ENCODE data around the gene PRR23E.

The PRR23E gene

DNA sequence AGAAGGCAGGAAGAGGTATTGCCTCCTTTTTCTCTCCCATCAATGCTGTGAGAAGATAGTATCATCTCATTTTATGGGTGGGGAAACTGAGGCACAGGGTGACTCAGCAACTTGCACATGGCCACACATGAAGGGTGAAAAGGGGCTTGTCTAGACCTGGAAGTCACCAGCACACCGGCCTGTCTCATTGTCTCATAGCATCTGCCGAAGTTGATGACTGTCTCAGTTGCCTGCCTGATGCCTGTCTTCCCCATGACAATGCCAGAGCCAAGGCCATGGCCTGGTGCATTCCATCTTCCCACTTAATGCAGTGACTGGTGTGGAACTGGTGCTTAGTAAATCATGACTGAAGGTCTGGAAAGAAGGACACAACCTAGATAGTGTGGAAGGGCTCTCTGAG is 27.9 kb upstream of the PRR23E start:
- no peak for DNase-seq (ENCODE audit: low spot score)

DNA sequence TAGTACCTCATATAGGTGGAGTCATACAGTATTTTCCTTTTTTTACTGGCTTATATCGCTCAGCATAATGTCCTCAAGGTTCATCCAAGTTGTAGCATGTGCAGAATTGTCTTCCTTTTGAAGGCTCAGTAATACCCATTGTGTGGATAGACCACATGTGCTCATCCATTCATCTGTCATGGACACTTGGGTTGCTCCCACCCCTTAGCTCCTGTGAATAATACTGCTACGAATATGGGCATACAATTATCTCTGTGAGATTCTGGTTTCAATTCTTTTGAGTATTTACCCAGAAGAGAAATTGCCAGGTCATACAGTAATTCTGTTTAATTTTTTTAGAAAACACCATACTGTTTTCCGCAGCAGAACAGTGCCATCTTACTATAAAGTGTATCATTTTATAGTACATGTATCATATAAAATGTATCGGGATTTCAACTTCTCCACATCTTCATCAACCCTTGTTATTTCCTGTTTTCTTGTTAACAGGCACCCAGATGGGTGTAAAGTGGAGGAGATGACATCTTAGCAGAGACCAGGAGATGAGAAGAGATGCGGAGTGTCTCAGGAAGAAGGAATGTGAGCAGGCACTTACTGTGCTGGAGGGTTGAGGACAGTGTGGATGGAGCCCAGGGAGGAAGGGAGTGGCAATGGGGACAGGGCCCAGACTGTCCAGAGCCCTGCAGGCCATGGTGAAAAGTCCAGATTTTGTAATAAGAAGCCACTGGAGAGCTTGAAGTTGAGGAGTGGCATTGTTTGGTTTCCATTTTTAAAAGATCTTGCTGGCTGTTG is 27.0 kb upstream of the PRR23E start:
- no peak for DNase-seq (ENCODE audit: low spot score)

DNA sequence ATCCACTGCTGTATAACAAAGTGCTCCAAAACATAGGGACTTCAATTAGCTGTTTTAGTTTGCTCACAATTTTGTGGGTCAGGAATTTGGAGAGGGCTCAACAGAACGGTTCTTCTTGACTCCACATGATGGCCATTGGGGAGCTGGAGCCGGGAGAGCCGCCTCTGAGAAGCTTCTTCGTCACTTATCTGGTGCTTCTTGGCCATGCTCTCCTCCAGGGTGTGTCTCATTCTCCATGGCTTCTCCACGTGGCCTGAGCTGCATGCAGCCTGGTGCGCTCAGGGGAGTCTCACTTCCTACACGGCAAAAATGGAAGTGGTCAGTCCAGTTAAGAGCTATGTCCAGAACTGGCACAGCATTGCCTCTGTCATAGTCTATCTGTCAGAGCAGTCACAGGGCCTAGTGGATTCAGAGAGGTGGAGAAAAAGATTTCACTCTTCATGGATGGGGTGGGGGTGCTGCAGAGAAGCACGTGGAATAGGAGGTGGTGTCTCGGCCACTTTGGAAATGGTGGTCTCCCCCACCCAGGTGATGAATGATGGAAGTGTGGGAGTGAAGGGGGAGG is 26.3 kb upstream of the PRR23E start:
- DNase-seq (ENCODE audit: low spot score): no peak

DNA sequence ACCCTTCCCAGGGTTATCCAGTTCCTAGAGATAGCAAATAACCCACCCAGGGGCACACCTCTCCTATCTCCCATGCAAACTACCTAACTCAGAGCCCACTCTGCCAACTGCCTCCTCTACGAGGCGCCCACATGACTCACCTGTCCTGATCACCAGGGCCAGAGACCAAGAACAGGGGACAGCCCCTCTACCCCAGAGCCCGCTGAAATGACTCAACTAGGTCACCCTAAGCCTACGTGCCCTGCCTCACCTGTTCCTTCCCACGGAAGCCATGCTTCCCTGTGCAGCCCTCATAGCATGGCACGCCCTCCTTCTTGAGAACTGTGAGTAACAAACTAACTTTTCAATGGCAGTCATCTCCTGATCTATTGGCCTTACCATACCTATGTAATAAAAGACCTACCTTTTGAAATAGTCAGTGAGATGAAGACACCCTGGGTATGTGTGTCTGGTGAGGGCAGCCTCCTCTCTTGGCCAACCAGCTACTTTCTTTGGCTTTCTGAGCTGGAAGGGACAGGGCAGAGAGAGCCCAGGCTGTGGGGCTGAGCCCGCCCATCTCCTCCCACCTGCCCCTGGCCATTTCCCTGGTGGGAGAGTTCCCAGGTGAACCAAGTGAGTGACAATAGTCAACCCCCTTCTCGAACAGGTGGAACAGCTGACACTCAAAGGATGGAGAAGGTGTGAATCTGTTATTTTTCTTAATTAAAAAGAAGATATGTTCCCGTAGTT is 25.5 kb upstream of the PRR23E start:
- no peak for DNase-seq (ENCODE audit: low spot score)

DNA sequence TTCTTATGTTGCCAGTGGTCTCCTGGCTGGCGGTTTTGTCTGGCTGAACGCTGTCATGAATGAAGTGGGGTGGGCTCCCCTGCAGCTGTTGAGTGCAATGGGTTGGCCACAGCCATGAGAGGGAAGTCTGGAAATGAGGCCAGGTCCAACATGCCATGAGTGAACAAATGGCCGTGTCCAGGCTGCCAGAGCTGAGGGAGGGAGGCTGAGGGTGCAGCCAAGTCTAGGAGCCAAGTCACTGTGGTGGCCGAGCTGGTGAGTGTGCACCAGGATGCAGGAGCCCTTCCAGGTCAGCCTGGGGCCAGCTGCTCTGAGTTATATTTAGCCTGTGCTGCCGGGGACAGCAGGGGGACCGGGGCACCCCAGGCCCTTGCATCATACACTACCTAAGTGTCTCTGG is 24.7 kb upstream of the PRR23E start:
- DNase-seq (ENCODE audit: low spot score): no peak

DNA sequence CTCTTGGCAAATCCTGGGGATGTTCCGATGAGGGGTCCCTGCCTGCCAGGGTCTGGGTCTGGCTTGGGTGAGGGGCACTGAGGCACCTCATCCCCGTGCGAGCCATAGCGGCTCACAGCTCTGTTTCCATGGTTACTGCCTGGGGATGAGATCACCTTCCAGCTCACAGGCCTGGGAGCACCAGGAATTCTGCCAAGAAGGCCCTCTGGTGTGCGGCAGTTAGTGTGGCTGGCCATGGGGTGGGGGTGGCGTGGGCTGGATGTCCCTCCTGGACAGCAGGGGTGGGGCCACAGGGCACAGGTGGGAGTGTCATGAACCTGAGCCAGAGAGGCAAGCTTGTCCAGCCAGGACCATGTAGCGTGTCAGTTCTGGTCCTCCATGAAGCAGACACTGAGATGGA is 22.1 kb upstream of the PRR23E start:
- no peak for DNase-seq (ENCODE audit: low spot score)

DNA sequence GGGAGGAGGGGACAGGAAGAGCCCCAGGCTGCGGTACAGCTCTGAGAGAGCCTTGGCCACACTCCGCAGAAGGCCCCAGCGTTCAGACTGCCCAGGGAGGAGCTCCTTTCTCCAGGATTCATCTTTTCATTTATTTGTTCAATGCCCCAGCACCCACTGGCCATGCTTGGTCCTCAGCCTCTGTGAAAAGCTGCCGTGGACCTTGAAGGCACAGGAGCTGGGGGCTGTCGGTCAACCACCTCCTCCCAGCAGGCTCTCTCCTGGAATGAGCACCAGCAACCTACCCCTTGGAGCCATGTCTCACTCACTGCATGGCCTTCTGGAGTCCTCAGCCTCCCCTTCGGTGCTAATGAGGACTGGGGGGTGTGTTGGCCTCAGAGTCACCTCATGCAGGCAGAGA is 21.6 kb upstream of the PRR23E start:
- DNase-seq (ENCODE audit: low spot score): no peak

DNA sequence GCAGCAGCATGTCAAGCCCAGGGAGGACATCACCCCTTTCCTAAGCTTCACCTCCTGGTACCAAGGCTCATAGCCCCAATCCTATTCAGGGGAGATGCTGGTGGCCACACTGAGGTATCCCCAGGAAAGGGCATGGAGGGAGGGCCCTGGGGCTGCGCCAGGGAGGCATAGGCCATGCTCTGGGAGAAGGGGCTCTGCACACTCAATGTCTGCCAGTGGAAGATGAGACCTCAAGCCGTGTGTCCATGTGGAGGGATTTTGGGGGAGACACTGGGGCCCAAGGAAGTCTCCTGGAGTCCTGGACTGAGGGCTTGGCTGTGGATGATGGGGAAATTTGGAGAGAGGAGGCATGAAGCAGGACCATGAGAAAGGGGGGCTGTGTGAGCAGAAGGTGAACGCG is 21.2 kb upstream of the PRR23E start:
- no peak for DNase-seq (ENCODE audit: low spot score)

DNA sequence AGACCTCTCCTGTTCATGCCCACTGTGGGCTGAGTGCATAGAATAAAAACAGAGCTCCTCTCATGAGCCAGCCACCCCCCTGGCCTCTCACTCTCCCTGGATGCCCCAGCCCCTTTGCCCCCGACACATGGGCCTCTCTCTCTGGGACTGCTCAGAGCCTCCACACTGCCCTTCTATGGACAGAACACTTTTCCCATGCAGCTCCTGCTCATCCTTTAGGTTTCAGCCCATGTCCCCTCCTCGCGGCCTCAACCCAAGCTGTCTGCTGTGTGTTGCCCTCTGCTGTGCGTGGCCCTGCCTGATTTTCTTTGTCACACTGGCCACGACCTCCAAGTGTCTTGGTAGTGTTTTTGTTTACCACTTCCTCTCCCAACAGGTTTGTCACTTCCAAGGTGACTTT is 20.7 kb upstream of the PRR23E start:
- DNase-seq (ENCODE audit: low spot score): no peak

DNA sequence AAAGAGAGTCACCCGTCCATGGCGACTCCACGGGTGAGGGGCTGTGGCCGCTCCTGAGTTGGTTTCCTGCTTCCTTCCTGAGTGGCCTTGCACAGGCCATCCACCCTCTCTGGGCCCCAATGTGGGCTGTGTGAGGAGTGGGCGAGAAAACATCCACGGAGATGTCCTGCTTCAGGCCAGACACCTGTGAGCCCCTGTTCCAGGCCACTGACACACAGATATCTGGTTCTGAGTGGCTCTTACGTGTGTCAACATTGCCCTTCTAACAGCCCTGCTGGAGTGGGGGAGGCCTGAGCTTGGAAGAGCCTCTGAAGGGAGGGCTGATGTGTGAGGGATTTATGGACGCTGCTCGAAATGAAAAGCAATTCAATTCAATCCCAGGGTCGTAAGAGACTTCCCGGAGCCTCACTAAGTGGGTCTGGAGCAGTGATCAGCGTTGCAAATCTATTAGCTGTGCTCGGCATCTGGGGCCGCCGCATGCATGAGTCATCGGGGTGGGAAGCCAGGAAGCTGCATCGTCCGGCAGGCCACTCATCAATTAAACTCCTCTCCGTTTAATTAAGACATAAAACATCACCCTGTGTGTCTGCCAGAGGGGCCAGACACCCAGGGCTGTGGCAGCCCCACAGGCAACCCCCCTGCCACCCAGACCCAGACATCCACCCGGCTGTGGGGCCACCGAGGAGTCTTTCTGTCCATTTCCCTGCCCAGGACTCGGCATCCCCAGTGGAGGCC is 20.0 kb upstream of the PRR23E start:
- no peak for DNase-seq (ENCODE audit: low spot score)

DNA sequence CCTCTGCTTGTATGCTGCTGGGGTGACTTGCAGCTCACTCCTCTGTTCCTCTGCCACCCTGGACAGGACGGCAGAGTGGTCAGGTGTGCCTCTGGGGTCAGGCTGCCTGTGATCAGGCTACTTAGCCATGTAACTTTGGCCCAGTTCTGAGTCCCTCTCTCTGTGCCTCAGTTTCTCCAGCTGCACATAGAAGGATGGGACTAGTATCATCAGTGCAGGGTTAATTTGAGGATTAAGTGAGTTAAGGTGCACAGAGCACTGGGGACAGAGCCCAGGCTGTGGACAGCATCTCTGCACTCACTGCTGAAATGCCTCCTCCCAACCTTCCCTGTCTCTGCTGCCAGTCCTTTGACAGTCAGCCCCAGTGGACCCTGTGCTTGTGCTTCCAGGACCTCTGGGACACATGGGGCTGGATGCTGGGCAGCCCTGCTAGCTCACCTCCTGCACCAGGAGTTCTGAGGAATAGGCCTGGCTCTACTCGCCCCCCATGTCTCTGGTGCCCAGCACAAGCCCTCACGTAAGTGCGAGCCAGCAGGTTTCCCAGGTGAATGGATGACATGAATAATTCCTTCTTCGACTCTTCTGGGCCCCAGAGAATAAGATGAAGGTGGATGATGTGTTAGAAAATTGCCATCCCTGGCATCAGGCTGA is 19.3 kb upstream of the PRR23E start:
- no peak for DNase-seq (ENCODE audit: low spot score)

DNA sequence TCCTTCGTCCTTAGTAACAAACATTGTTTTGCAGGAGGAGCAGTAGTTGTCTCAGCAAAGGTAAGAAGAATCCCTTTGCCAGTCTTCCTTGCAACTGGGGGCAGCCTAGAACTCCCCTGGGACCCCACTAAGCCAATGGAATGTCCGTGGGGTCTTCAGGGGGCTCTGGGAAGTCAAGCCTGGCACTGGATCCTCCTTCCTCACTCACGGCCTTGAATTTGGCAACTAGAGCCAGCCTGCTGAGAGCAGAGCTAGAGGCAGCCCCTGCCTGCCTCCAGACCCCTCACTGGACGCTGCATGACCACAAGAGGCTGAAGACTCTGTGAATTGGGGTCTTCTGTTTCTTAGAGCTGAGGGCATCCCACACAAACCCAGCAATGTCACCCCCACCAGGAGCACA is 18.6 kb upstream of the PRR23E start:
- DNase-seq (ENCODE audit: low spot score): no peak

DNA sequence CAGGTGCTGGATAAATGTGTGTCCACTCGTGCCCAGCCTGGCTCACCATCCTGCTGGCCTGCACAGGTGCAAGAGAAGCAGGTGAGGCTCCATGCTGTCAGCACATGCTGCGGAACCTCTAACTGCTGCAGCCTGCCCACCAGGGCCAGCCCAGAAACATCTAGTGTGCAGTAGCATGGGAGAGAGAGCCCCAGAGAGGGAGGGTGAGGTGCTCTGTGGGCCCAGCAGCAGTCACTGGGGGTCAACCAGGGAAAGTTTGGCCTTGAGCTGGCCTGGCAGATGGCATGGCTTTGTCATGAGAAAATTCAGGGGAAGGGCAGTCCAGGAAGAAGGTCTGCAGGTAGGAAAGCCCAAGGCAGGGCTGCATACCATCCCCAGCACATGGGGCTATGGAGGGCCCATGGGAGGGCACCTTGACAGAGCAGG is 18.2 kb upstream of the PRR23E start:
- DNase-seq (ENCODE audit: low spot score): no peak

DNA sequence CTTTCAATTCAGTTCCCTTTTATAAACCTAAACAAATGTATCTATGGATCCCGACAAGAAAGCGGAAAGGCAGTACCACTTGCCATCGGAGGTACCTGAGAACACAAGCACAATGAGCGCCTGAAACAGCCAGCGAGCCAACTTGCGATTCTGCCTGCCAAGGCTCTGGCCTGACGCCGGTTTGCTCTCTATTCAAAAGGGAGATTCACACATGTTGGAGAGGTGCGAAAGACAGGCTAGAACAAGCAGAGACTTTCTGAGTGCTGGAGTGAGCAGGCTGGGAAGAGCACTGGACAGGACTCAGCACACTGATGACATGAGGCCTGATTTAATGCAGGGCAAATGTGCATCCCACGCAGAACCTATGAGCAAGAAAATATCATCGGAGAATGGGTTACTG is 17.7 kb upstream of the PRR23E start:
- no peak for DNase-seq (ENCODE audit: low spot score)

DNA sequence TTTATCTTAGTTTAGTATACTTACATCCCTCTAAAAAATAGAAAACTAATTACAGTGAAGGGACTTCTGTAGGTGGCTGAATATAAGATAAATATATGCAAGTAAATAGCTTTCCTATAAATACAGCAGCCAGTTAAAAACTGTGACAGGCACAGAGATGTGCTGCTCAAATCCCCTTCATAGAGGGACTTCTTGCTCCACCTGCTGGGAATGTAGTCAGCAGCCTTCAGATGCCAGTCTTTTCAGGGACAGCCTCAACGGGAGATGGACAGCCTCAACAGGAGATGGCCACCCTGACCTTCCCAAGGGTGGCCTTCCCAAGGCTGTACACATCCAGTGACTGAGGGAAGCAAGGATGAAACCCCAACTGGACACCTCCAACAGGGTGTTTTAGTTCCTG is 15.7 kb upstream of the PRR23E start:
- no peak for DNase-seq (ENCODE audit: low spot score)

DNA sequence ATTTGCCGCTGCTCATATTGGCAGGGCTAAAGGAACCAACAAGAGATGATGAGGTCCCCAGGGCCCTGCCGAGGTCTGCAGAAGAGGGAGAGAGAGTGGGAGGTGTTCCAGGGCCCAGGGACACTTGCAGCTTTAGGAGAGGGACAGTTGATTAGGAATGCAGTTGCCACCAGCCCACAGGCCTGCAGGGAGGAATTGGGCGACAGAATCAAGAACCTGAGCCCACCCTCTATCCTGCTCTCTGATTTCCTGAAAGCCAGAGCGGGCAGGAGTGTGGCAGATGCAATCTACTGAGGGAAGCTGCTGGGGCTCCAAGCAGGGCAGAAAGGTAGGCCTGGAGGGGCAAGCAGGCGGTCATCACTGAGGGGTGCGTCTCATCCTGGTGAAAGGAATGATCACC is 12.1 kb upstream of the PRR23E start:
- no peak for DNase-seq (ENCODE audit: low spot score)

DNA sequence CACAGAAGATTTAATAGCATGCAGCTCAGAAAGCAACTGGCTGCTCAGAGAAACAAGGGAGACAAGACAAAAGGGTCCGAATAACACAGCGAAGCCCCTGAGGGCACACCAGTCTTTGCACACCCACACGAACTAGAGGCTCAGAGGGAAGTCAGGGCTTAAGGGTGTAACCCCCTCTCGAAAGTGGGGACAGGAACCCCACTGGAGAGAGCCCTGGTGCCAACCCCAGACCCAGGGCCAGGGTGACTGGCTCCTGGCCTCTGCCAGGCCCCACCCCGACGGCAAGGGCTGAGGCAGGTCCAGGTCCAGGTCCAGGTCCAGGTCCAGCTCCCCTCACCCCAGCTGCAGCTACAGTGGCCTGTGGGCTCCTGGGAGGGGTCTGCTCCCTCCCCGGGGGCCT is 10.5 kb upstream of the PRR23E start:
- no peak for DNase-seq (ENCODE audit: low spot score)

DNA sequence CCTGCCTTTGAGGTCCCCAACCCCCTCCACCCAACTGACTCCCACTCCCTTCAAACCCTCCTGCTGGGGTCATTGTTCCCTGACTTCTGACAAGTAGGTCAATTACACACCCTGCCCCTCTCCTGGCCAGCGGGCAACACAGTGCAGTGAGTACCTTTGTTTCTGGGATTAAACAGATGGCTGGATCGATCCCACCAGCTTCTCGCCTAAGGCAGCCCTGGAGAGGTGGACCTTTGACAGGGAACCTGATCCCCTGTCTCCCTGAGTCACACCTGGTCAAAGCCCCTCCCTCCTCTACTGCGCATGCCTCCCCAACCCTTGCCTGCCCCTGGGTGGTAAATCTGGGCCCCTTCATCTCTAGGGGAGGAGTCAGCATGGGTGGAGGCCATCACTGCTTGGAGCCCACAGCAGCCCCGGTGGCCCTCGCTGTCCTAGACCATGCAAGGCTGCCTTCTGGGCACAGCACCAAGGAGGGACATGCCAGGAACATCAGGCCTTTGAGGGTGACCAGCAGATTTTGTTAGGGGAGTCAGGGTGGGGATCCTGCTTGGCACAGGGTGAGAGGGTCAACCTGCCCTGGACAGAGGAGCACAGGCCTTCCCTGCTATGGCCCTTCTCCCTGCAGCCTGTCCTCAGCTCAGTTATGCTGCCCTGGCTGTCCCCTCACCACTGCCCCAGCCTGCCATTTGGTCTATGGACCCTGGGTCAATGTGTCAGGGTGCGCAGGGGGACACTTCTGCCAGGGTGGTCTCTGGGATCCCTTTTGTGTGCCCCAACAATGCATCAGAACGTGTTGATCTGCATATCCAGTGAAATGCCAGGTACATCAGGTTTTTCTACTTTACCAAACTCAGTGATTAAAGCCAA is 9.8 kb upstream of the PRR23E start:
- DNase-seq (ENCODE audit: low spot score): no peak

DNA sequence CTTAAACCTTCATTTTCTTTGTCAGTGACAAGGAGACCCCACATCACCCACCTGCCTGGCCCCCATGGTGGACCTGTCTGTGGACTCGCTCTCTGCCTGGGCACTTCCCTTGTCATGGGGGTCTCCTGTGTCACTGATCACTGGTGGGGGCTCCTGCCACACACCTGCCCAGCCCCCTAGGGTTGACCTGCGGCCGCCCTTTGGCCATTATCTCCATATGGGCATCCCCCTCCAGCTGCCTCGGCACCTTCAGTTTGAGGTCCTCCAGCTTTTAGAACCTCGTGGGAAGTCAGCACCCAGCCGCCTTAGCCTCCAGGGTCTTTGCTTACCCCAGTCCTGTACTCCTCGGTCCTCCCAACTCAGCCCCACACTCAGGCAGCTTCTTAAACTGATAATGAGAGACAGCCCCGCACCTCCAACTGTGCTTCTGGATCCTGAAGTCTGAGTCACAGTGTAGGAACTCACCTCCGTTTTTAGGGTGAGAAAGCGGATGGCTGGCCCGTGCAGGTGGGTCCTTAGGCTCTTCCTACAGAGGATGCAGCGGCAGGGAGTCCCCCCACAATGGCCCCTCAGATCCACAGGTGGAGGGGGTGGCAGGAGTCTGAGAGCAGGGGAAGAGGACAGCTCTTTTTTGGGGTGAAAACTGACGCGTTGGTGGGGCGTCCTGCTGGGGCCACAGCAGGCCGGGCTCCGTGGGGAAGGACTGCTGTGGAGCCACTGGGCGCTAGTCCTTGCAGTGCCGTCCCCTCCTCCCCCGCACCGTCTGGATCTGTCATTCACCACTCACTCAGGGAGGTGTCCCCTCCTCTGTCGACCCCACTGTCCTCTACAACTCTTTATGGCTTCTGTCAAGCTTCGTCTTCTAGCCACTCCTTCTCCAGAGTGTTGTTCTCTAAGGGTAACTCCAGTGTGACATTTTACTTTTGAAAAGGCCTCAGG is 8.7 kb upstream of the PRR23E start:
- DNase-seq (ENCODE audit: low spot score): no peak

DNA sequence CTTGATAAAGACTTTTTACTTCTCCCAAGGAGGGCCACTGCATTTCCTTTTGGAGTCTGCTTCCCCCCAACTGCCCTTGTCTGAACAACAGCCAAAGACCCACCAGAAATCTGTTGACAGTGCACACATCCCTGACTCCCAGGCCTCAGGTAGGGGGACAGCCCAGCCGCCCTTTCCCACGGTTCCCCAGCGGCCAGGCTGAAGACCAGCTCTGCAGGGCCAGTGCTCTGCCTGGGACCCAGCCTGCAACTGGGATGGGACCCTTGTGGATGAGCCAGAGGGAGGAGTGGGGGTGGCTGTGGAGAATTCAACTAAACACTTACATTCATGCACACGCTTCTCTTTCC is 8.1 kb upstream of the PRR23E start:
- DNase-seq (ENCODE audit: low spot score): no peak
